DOHH2 (cell line): ENCODE measurements around the gene ABHD14A.

Experiments used
- CTCF ChIP-seq: fragments of 200-600 bp; sonication (generic); IDR thresholded peaks from one replicate; pipeline ENCODE4 v1.5.1; 2014; ENCODE audit warnings: antibody characterized with exemption, mild to moderate bottlenecking, low read depth, low read length; ENCODE audit not compliant: poor library complexity, severe bottlenecking
- EZH2phosphoT487 ChIP-seq: fragments of 200-600 bp; sonication (generic); IDR thresholded peaks from 2 replicates; pipeline ENCODE4 v1.6.1; 2017; ENCODE audit warnings: borderline replicate concordance, mild to moderate bottlenecking, antibody characterized with exemption, low read length, moderate library complexity, mixed read lengths

GRCh38 chr3:51974963-51975851 lies at the start of gene ABHD14A:
- no peak for TF ChIP-seq CTCF
- TF ChIP-seq EZH2phosphoT487: no peak
